Measurements from ENCODE around the gene HMCN2. TPM values are rescaled to one million over a fixed set of nuclear protein-coding genes. Genes with fewer than 3 reads are reported as not detected.

HMCN2 gene
- total and polyA plus RNA-seq, 2 donors (not counting 3 experiments of a cell fraction or from before 2014, with no cell fraction given): 0.04 to 0.24 TPM

- Histone ChIP-seq H3K4me3 (replicated peaks in 1 of 3; ENCODE audit: insufficient read depth in 1 of 3, low read depth in 1 of 3, low read length in 3 of 3) (no peak overlapping the region), H3K27ac (ENCODE audit: insufficient read depth, low read depth, low read length) (no peak overlapping the region), H3K9me1 (replicated peaks; ENCODE audit: control insufficient read depth, extremely low read depth, insufficient read depth, low read length) (no peaks in the 10 kb centered on the region), H3K9me3 (replicated peaks; ENCODE audit: control insufficient read depth, insufficient read depth, low read length) (no peaks in the 10 kb centered on the region), H4K20me1 (replicated peaks; ENCODE audit: control insufficient read depth, extremely low read depth, insufficient read depth, low read length) (no peaks in the 10 kb centered on the region), H3K9ac (replicated peaks; ENCODE audit: extremely low read depth, insufficient read depth, low read length) (no peak overlapping the region), H2AFZ (ENCODE audit: low read depth, low read length) (no peak overlapping the region), H3K27me3 (ENCODE audit: control insufficient read depth in 2 of 2, insufficient read depth in 2 of 2, low read length in 2 of 2) (no peaks in the 10 kb centered on the region), H3K36me3 (ENCODE audit: control insufficient read depth in 2 of 2, extremely low read depth in 1 of 2, insufficient read depth in 2 of 2, low read length in 2 of 2) (no peaks in the 10 kb centered on the region), H3K4me1 (ENCODE audit: control insufficient read depth, extremely low read depth, insufficient read depth, low read length) (no peaks in the 10 kb centered on the region), H3K4me2 (ENCODE audit: insufficient read depth, low read length) (no peak overlapping the region), H3K79me2 (ENCODE audit: control insufficient read depth, insufficient read depth, low read length) (no peaks in the 10 kb centered on the region)
- DNase-seq (ENCODE audit: low read depth, low spot score) (no peak), FAIRE-seq (no peak)
- intact Hi-C loops (cut with micrococcal nuclease) (no loop called here), dilution Hi-C loops (cut with MboI; ENCODE audit: extremely low pct_ligation_motif_present, low sequenced_read_pairs) (no loop called here)
- no peak for TF ChIP-seq MAX (IDR thresholded peaks at IDR 0.05; ENCODE audit: insufficient read depth, insufficient read length)
- no peak for TF ChIP-seq EZH2 (IDR thresholded peaks at IDR 0.05; ENCODE audit: borderline replicate concordance, low read depth, low read length, severe bottlenecking)
- TF ChIP-seq CTCF (IDR thresholded peaks at IDR 0.05; ENCODE audit: extremely low read depth in 1 of 2, insufficient read depth in 1 of 2, low read depth in 1 of 2, low read length in 2 of 2): no peak
- no peak for TF ChIP-seq GATA2 (IDR thresholded peaks at IDR 0.05; ENCODE audit: insufficient read depth, insufficient read length, low read depth, low read length)
- TF ChIP-seq MYC (IDR thresholded peaks at IDR 0.05; ENCODE audit: low read depth, low read length): no peak
- TF ChIP-seq POLR2A (IDR thresholded peaks at IDR 0.05; ENCODE audit: low read depth, low read length): no peak
- TF ChIP-seq JUN (IDR thresholded peaks at IDR 0.05; ENCODE audit: borderline replicate concordance, insufficient read depth, insufficient read length, low read depth): no peak
- no peak for TF ChIP-seq FOS (IDR thresholded peaks at IDR 0.05; ENCODE audit: borderline replicate concordance, insufficient read depth, low read length)
- TF ChIP-seq POLR2AphosphoS5 (IDR thresholded peaks at IDR 0.05; ENCODE audit: insufficient read depth, low read depth, low read length): no peak
- ChIA-PET CTCF (no interaction called here), POLR2A (no interaction called here)
- no TSS peak for BruUV-seq (replicated peaks)
Observed at GRCh38 chr9:130356033-130356432, 90.5 kb downstream of the HMCN2 start.
